HepG2 (cell line): ENCODE results near the gene COL5A1. TPM values are rescaled to one million over a fixed set of nuclear protein-coding genes. Genes with fewer than 3 reads are reported as not detected.

Experiments
- ATAC-seq: fragments of 200-7000 bp; cut with Tn5 transposase; 3 replicates; pipeline ENCODE4 v1.9.1; 2020; ENCODE audit warnings: mild to moderate bottlenecking, moderate library complexity
- BruUV-seq: library from RNA; stranded (reverse); fragments of 400-500 nt; replicated peaks from 2 replicates; lab custom pipeline; 2021; lab: Mats Ljungman, UMichigan
- CTCF ChIA-PET: fragments of 300-600 bp; formaldehyde crosslinking; extraction: SDS; loops from one replicate; lab custom pipeline; 2021; ENCODE audit warnings: low total read pairs, inconsistent platforms, low intra/inter-chr PET ratio; lab: Yijun Ruan, JAX
- POLR2A ChIA-PET: fragments of 350-600 bp; sonication (Branson Sonifier 250); formaldehyde crosslinking; loops from one replicate; lab custom pipeline; 2020; ENCODE audit warnings: antibody characterized with exemption, inconsistent platforms; lab: Yijun Ruan, JAX
- DNase-seq: peaks from one replicate; pipeline ENCODE4 v3.0.0-alpha.2; 2015; ENCODE audit warnings: low spot score
- FAIRE-seq: peaks from 3 replicates; lab custom pipeline; 2011; peaks lifted over from hg19 to GRCh38; lab: Jason Lieb, UNC
- H2AFZ ChIP-seq: one replicate; pipeline ENCODE4 v1.6.1; 2011; ENCODE audit warnings: low read length, inconsistent platforms
- H3K27ac ChIP-seq: fragments of 300-600 bp; 3 replicates; pipeline ENCODE4 v1.8.0; 2011; ENCODE audit warnings: mixed run types, mild to moderate bottlenecking, mixed read lengths, low read length, inconsistent platforms; ENCODE audit not compliant: insufficient read depth; ENCODE audit errors: extremely low read length
- H3K27me3 ChIP-seq, 2 experiments: fragments of 200-600 bp in 1 of 2; 2 replicates in 1 of 2; 3 replicates in 1 of 2; pipeline versions ENCODE4 v1.6.0 to v1.8.0; 2011; ENCODE audit warnings: low read length in 2 of 2, mild to moderate bottlenecking in 2 of 2, moderate library complexity in 2 of 2, inconsistent platforms in 1 of 2; ENCODE audit not compliant: insufficient read depth in 2 of 2, control insufficient read depth in 1 of 2
- H3K36me3 ChIP-seq, 2 experiments: fragments of 200-600 bp in 1 of 2; replicated peaks in 1 of 2; 2 replicates in 1 of 2; 3 replicates in 1 of 2; pipeline versions ENCODE4 v1.5.1 to v1.8.0; 2011; ENCODE audit warnings: low read length in 2 of 2, inconsistent platforms in 1 of 2; ENCODE audit not compliant: insufficient read depth in 2 of 2, control insufficient read depth in 1 of 2
- H3K4me1 ChIP-seq: 2 replicates; pipeline ENCODE4 v1.5.1; 2012; ENCODE audit warnings: low read length, inconsistent platforms; ENCODE audit not compliant: insufficient read depth
- H3K4me2 ChIP-seq: 2 replicates; pipeline ENCODE4 v1.6.0; 2011; ENCODE audit warnings: low read depth, low read length, inconsistent platforms
- H3K4me3 ChIP-seq, 3 experiments: fragments of 200-600 bp in 1 of 3; sonication (generic), shearing (Covaris generic) in 1 of 3; replicated peaks in 1 of 3; 2 replicates each; pipeline ENCODE4 v1.5.1; 2011 to 2016; ENCODE audit warnings: low read length in 3 of 3, inconsistent platforms in 2 of 3, low read depth in 2 of 3, mild to moderate bottlenecking in 2 of 3, control low read depth in 1 of 3, mixed read lengths in 1 of 3; ENCODE audit not compliant: insufficient read depth in 1 of 3
- H3K79me2 ChIP-seq: one replicate; pipeline ENCODE4 v1.6.1; 2011; ENCODE audit warnings: low read length, inconsistent platforms; ENCODE audit not compliant: insufficient read depth
- H3K9ac ChIP-seq: 2 replicates; pipeline ENCODE4 v1.6.0; 2011; ENCODE audit warnings: mild to moderate bottlenecking, low read depth, low read length, inconsistent platforms; ENCODE audit not compliant: insufficient read depth
- H3K9me3 ChIP-seq: 2 replicates; pipeline ENCODE4 v1.5.1; 2012; ENCODE audit warnings: mild to moderate bottlenecking, low read length
- H4K20me1 ChIP-seq: 2 replicates; pipeline ENCODE4 v1.6.0; 2011; ENCODE audit warnings: inconsistent platforms, mild to moderate bottlenecking, low read length, moderate library complexity; ENCODE audit not compliant: insufficient read depth
- ARNTL ChIP-seq: sonication (generic); formaldehyde crosslinking; IDR thresholded peaks from 2 replicates; pipeline ENCODE4 v1.4.0; 2020; ENCODE audit warnings: mild to moderate bottlenecking, missing genetic modification reagents
- HOXD1 ChIP-seq: sonication (generic); formaldehyde crosslinking; IDR thresholded peaks from 2 replicates; pipeline ENCODE4 v1.5.0; 2020; ENCODE audit warnings: missing genetic modification reagents
- MEIS2 ChIP-seq: sonication (generic); formaldehyde crosslinking; IDR thresholded peaks from 2 replicates; pipeline ENCODE4 v1.9.0; 2021; ENCODE audit warnings: mild to moderate bottlenecking, missing genetic modification reagents
- MTERF4 ChIP-seq: sonication (generic); formaldehyde crosslinking; IDR thresholded peaks from 2 replicates; pipeline ENCODE4 v1.8.0; 2023; ENCODE audit warnings: mild to moderate bottlenecking, missing genetic modification reagents
- NAIF1 ChIP-seq: sonication (generic); formaldehyde crosslinking; IDR thresholded peaks from 2 replicates; pipeline ENCODE4 v1.5.0; 2020; ENCODE audit warnings: mild to moderate bottlenecking, missing genetic modification reagents, borderline replicate concordance
- NR1H2 ChIP-seq: sonication (generic); formaldehyde crosslinking; IDR thresholded peaks from 2 replicates; pipeline ENCODE4 v1.8.1; 2022; ENCODE audit warnings: low read depth, missing genetic modification reagents, borderline replicate concordance
- SALL2 ChIP-seq: sonication (generic); formaldehyde crosslinking; IDR thresholded peaks from 2 replicates; pipeline ENCODE4 v1.8.1; 2023; ENCODE audit warnings: mild to moderate bottlenecking, missing genetic modification reagents, inconsistent platforms
- SIX1 ChIP-seq: sonication (generic); formaldehyde crosslinking; IDR thresholded peaks from 2 replicates; pipeline ENCODE4 v1.4.0; 2020; ENCODE audit warnings: missing genetic modification reagents, borderline replicate concordance
- WIZ ChIP-seq: sonication (generic); formaldehyde crosslinking; IDR thresholded peaks from 2 replicates; pipeline ENCODE4 v1.5.1; 2020; ENCODE audit warnings: mild to moderate bottlenecking, missing genetic modification reagents
- ZBTB8A ChIP-seq: sonication (generic); formaldehyde crosslinking; IDR thresholded peaks from 2 replicates; pipeline ENCODE4 v1.4.0; 2020; ENCODE audit warnings: mild to moderate bottlenecking, low read depth, missing genetic modification reagents, borderline replicate concordance
- ZEB1 ChIP-seq: IDR thresholded peaks from 2 replicates; pipeline ENCODE4 v1.6.1; 2012; ENCODE audit warnings: mild to moderate bottlenecking, low read depth, inconsistent platforms; ENCODE audit not compliant: insufficient replicate concordance
- ZFP1 ChIP-seq: IDR thresholded peaks from 2 replicates; pipeline ENCODE4 v1.6.1; 2016
- ZFX ChIP-seq: sonication (generic); formaldehyde crosslinking; IDR thresholded peaks from 2 replicates; pipeline ENCODE4 v1.4.0; 2020; ENCODE audit warnings: mild to moderate bottlenecking, low read depth, missing genetic modification reagents, moderate library complexity
- ZKSCAN8 ChIP-seq: IDR thresholded peaks from 2 replicates; pipeline ENCODE4 v1.6.1; 2016; ENCODE audit warnings: borderline replicate concordance, missing genetic modification reagents, missing compliant biosample characterization
- ZNF317 ChIP-seq: sonication (generic); formaldehyde crosslinking; IDR thresholded peaks from 2 replicates; pipeline ENCODE4 v1.5.0; 2020; ENCODE audit warnings: mild to moderate bottlenecking, missing genetic modification reagents
- ZNF350 ChIP-seq: sonication (generic); formaldehyde crosslinking; IDR thresholded peaks from 2 replicates; pipeline ENCODE4 v1.4.0; 2020; ENCODE audit warnings: mild to moderate bottlenecking, low read depth, missing genetic modification reagents, borderline replicate concordance
- ZNF501 ChIP-seq: sonication (generic); formaldehyde crosslinking; IDR thresholded peaks from 2 replicates; pipeline ENCODE4 v1.5.1; 2020; ENCODE audit warnings: mild to moderate bottlenecking, moderate library complexity, missing genetic modification reagents
- ZNF629 ChIP-seq: sonication (generic); formaldehyde crosslinking; conservative IDR thresholded peaks from 2 replicates; pipeline ENCODE4 v1.5.0; 2020; ENCODE audit warnings: missing genetic modification reagents
- ZNF672 ChIP-seq: sonication (generic); formaldehyde crosslinking; IDR thresholded peaks from 2 replicates; pipeline ENCODE4 v1.8.1; 2022; ENCODE audit warnings: missing genetic modification reagents
- ZNF775 ChIP-seq: sonication (generic); formaldehyde crosslinking; IDR thresholded peaks from 2 replicates; pipeline ENCODE4 v1.4.0; 2020; ENCODE audit warnings: missing genetic modification reagents, mild to moderate bottlenecking, moderate library complexity, borderline replicate concordance
- WGBS: methylation state at CpG from one replicate; pipeline ENCODE4 v1.1.6; 2017; ENCODE audit warnings: low lambda C conversion rate; 5-methylcytosine and 5-hydroxymethylcytosine counted together
- in situ Hi-C: cut with HindIII; loops from 2 replicates; pipeline ENCODE4 v1.10.0; 2017; ENCODE audit warnings: low pct_unique_long_range_greater_than_20kb; ENCODE audit not compliant: extremely low pct_ligation_motif_present
- intact Hi-C: fragments of 100-400 bp; cut with micrococcal nuclease; formaldehyde crosslinking; loops from one replicate; pipeline ENCODE4 v1.10.0; 2022; ENCODE audit not compliant: unreplicated experiment
- polyA plus RNA-seq, 8 experiments: library from polyadenylated mRNA; depleted of rRNA in 3 of 8; stranded (reverse) in 7 of 8; unstranded in 1 of 8; fragments of >200 nt; fragmentation: Illumina TruSeq in 4 of 8; extraction: Trizol in 4 of 8; gene quantifications; 2 replicates each; pipeline versions ENCODE4 v1.2.1 to v1.2.3, GENCODE V29; 2011 to 2016; ENCODE audit warnings: low read depth in 4 of 8, missing spikeins in 1 of 8, mixed read lengths in 1 of 8; ENCODE audit not compliant: insufficient read depth in 1 of 8
- total RNA-seq, 5 experiments: library from RNA; depleted of rRNA; stranded (reverse); fragments of >200 nt; fragmentation: Illumina TruSeq; extraction: Trizol; gene quantifications; 2 replicates each; pipeline ENCODE4 v1.2.3, GENCODE V29; 2016; ENCODE audit warnings: low read depth in 1 of 5

The COL5A1 gene
- total and polyA plus RNA-seq, 2 of the 13 experiments (the other 11 are each of a cell fraction or from before 2014, with no cell fraction given), result not detected

- Histone ChIP-seq H3K36me3 (no peaks in the 10 kb centered on the region), H4K20me1 (0 out of 2 replicates have a peak, but pooled peaks cover 2% of the 10 kb centered on the region), H3K27ac (no peak overlapping the region), H3K9me3 (no peaks in the 10 kb centered on the region), H3K79me2 (no peaks in the 10 kb centered on the region), H3K4me1 (no peaks in the 10 kb centered on the region), H3K27me3 (peaks cover 28 to 95% of the 10 kb centered on the region in 2 experiments), H2AFZ (no peak overlapping the region), H3K4me2 (no peak overlapping the region), H3K9ac (no peak overlapping the region), H3K4me3 (no peak overlapping the region)
- WGBS, result 45% methylated on average over 2 of the region's 16 CpGs
- CTCF ChIA-PET, result no interaction called here
- in situ Hi-C loops (no loop called here), intact Hi-C loops (no loop called here)
- BruUV-seq, result no TSS peak
- TF ChIP-seq ZFP1, result no peak
- no peak for TF ChIP-seq ZFX (CRISPR knock-in tag)
- no peak for TF ChIP-seq ZNF629 (CRISPR knock-in tag)
- no peak for TF ChIP-seq ZNF350 (CRISPR knock-in tag)
- TF ChIP-seq ZNF317 (CRISPR knock-in tag), result no peak
- no peak for TF ChIP-seq WIZ (CRISPR knock-in tag)
- no peak for TF ChIP-seq ZNF775
- FAIRE-seq (no peak), ATAC-seq (no peak), DNase-seq (no peak)
- POLR2A ChIA-PET, result no interaction called here
These were observed 177.0 kb downstream of the COL5A1 start for GRCh38 chr9:134818591-134818990.

GRCh38 chr9:134820901-134821300 is 179.3 kb downstream of the COL5A1 start:
- no peak overlapping the region for H2AFZ ChIP-seq

More at GRCh38 chr9:134820901-134821300, 179.3 kb downstream of the COL5A1 start:
- WGBS, result 14% methylated on average over 5 of the region's 13 CpGs
- no peak overlapping the region for H3K4me3 ChIP-seq
- DNase-seq (no peak), FAIRE-seq (no peak), ATAC-seq (no peak)
- 0 out of 2 replicates have a peak, but pooled peaks cover 2% of the 10 kb centered on the region for H4K20me1 ChIP-seq
- no TSS peak for BruUV-seq
- no peak overlapping the region for H3K9ac ChIP-seq
- intact Hi-C loops, result no loop called here
- H3K79me2 ChIP-seq, result no peaks in the 10 kb centered on the region
- no peak overlapping the region for H3K4me2 ChIP-seq
- no peaks in the 10 kb centered on the region for H3K9me3 ChIP-seq
- H3K27ac ChIP-seq, result no peak overlapping the region
- in situ Hi-C loops, result no loop called here
- no peaks in the 10 kb centered on the region for H3K36me3 ChIP-seq
- H3K4me1 ChIP-seq, result no peaks in the 10 kb centered on the region
- POLR2A ChIA-PET, result no interaction called here
- CTCF ChIA-PET, result no interaction called here
- H3K27me3 ChIP-seq, result peaks cover 26 to 90% of the 10 kb centered on the region in 2 experiments
- no peak for TF ChIP-seq ZNF501 (CRISPR knock-in tag)
- no peak for TF ChIP-seq ZBTB8A
- TF ChIP-seq ZEB1, result no peak
- TF ChIP-seq NAIF1 (CRISPR knock-in tag), result no peak
- no peak for TF ChIP-seq ZKSCAN8 (CRISPR knock-in tag)
- TF ChIP-seq MEIS2 (CRISPR knock-in tag), result no peak
- TF ChIP-seq NR1H2, result no peak
- no peak for TF ChIP-seq SIX1
- no peak for TF ChIP-seq ARNTL (CRISPR knock-in tag)
- TF ChIP-seq HOXD1 (CRISPR knock-in tag), result no peak
- no peak for TF ChIP-seq MTERF4 (CRISPR knock-in tag)
- no peak for TF ChIP-seq SALL2
- no peak for TF ChIP-seq ZNF672 (CRISPR knock-in tag)
